Loucy (cell line): Measurements from ENCODE around the gene SLC27A3.
"Not testable (repeated sequence)": the region's sequence is repeated elsewhere in the genome, so short reads cannot be mapped to it uniquely, and the experiment has no call there.

Experiments
- H2AFZ ChIP-seq: fragments of 200-600 bp; sonication (generic); 2 replicates; pipeline ENCODE4 v1.6.0; 2016; ENCODE audit warnings: antibody characterized with exemption, mild to moderate bottlenecking, low read length, moderate library complexity
- H3F3A ChIP-seq: fragments of 200-600 bp; 2 replicates; pipeline ENCODE4 v1.6.0; 2016; ENCODE audit warnings: antibody characterized with exemption, low read depth, mild to moderate bottlenecking
- H3K27me3 ChIP-seq: fragments of 200-600 bp; sonication (generic); 2 replicates; pipeline ENCODE4 v1.6.1; 2014; ENCODE audit warnings: low read length, mild to moderate bottlenecking; ENCODE audit not compliant: insufficient read depth, poor library complexity, severe bottlenecking
- H3K36me3 ChIP-seq: fragments of 200-600 bp; sonication (generic); 2 replicates; pipeline ENCODE4 v1.6.1; 2016; ENCODE audit warnings: low read length; ENCODE audit not compliant: insufficient read depth
- H3K4me1 ChIP-seq: fragments of 200-600 bp; sonication (generic); 2 replicates; pipeline ENCODE4 v1.5.1; 2014; ENCODE audit warnings: low read length, mild to moderate bottlenecking; ENCODE audit not compliant: insufficient read depth, poor library complexity, severe bottlenecking
- H3K4me2 ChIP-seq: fragments of 200-600 bp; sonication (generic); 2 replicates; pipeline ENCODE4 v1.6.0; 2014; ENCODE audit warnings: antibody characterized with exemption, low read length, low read depth, mild to moderate bottlenecking; ENCODE audit not compliant: poor library complexity, severe bottlenecking
- H3K4me3 ChIP-seq: fragments of 200-600 bp; sonication (generic); 2 replicates; pipeline ENCODE4 v1.5.1; 2014; ENCODE audit warnings: low read length, mild to moderate bottlenecking, mixed read lengths; ENCODE audit not compliant: poor library complexity, severe bottlenecking
- H3K79me2 ChIP-seq: fragments of 200-600 bp; sonication (generic); 2 replicates; pipeline ENCODE4 v1.6.1; 2014; ENCODE audit warnings: low read length; ENCODE audit not compliant: insufficient read depth
- H3K9ac ChIP-seq: fragments of 200-600 bp; sonication (generic); 2 replicates; pipeline ENCODE4 v1.6.0; 2014; ENCODE audit warnings: mild to moderate bottlenecking, low read depth, low read length, moderate library complexity; ENCODE audit not compliant: poor library complexity, severe bottlenecking
- H3K9me2 ChIP-seq: fragments of 200-600 bp; sonication (generic); replicated peaks from 2 replicates; pipeline ENCODE4 v1.6.1; 2016; ENCODE audit warnings: low read depth, low read length, mixed read lengths
- H3K9me3 ChIP-seq: fragments of 200-600 bp; sonication (generic); 2 replicates; pipeline ENCODE4 v1.6.1; 2014; ENCODE audit warnings: mild to moderate bottlenecking, antibody characterized with exemption, low read length, low read depth; ENCODE audit not compliant: insufficient read depth
- H4K20me1 ChIP-seq: fragments of 200-600 bp; sonication (generic); 2 replicates; pipeline ENCODE4 v1.6.0; 2014; ENCODE audit warnings: antibody characterized with exemption, low read length, mild to moderate bottlenecking; ENCODE audit not compliant: insufficient read depth, poor library complexity, severe bottlenecking
- EZH2phosphoT487 ChIP-seq: fragments of 200-600 bp; IDR thresholded peaks from 2 replicates; pipeline ENCODE4 v1.6.1; 2018; ENCODE audit warnings: antibody characterized with exemption, mild to moderate bottlenecking, moderate library complexity, borderline replicate concordance
- TF ChIP-seq, protein P1 (sequence below): fragments of 200-600 bp; sonication (generic); conservative IDR thresholded peaks from 2 replicates; pipeline ENCODE4 v1.5.1; 2014; ENCODE audit warnings: mild to moderate bottlenecking, antibody characterized with exemption, low read length

The SLC27A3 gene

GRCh38 chr1:153763365-153764225, 11.6 kb upstream of the SLC27A3 start:
- no peak overlapping the region for H3K4me3 ChIP-seq
- H3K79me2 ChIP-seq, result no peaks in the 10 kb centered on the region
- no peak overlapping the region for H3K4me2 ChIP-seq
- no peak overlapping the region for H2AFZ ChIP-seq
- no peaks in the 10 kb centered on the region for H3K27me3 ChIP-seq
- TF ChIP-seq, protein P1, sequence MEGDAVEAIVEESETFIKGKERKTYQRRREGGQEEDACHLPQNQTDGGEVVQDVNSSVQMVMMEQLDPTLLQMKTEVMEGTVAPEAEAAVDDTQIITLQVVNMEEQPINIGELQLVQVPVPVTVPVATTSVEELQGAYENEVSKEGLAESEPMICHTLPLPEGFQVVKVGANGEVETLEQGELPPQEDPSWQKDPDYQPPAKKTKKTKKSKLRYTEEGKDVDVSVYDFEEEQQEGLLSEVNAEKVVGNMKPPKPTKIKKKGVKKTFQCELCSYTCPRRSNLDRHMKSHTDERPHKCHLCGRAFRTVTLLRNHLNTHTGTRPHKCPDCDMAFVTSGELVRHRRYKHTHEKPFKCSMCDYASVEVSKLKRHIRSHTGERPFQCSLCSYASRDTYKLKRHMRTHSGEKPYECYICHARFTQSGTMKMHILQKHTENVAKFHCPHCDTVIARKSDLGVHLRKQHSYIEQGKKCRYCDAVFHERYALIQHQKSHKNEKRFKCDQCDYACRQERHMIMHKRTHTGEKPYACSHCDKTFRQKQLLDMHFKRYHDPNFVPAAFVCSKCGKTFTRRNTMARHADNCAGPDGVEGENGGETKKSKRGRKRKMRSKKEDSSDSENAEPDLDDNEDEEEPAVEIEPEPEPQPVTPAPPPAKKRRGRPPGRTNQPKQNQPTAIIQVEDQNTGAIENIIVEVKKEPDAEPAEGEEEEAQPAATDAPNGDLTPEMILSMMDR, result no peak
- no peak for TF ChIP-seq EZH2phosphoT487
- H3K9ac ChIP-seq, result no peak overlapping the region
- no peaks in the 10 kb centered on the region for H3K9me2 ChIP-seq
- H4K20me1 ChIP-seq, result no peaks in the 10 kb centered on the region
- H3K9me3 ChIP-seq, result no peaks in the 10 kb centered on the region
- H3F3A ChIP-seq, result no peaks in the 10 kb centered on the region
- peaks cover 40% of the 10 kb centered on the region; the same call in 1 of the 2 replicates for H3K36me3 ChIP-seq
- no peaks in the 10 kb centered on the region for H3K4me1 ChIP-seq

DNA sequence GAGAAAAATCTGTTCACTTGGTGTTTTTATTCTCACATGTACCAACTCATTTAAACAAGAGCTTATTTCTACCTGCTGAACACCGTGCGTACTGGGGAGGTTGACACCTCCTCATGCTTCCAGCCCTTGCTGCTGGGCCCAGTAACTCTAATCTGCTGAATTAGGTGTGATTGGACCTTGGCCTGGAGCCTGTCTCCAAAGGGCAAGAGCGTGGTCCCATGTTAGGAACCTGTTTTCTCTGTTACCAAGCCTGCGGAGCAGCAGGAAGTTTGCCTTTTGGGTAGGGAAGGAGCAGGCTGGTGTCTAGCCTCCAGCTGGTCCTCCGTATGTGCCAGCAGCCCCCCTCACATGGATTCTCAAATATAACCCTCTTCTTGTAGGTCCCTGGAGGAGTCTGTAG, 10.9 kb upstream of the SLC27A3 start:
- no peak overlapping the region for H3K9ac ChIP-seq
- H4K20me1 ChIP-seq, result no peaks in the 10 kb centered on the region
- no peaks in the 10 kb centered on the region for H3K4me1 ChIP-seq
- no peak overlapping the region for H3K4me3 ChIP-seq
- H3K79me2 ChIP-seq, result no peaks in the 10 kb centered on the region
- peaks cover 32% of the 10 kb centered on the region; the same call in 1 of the 2 replicates for H3K36me3 ChIP-seq
- H3K9me2 ChIP-seq, result no peaks in the 10 kb centered on the region
- no peak for TF ChIP-seq EZH2phosphoT487
- TF ChIP-seq, protein P1, result no peak
- H3K9me3 ChIP-seq, result no peaks in the 10 kb centered on the region
- H3F3A ChIP-seq, result no peaks in the 10 kb centered on the region
- H3K27me3 ChIP-seq, result no peaks in the 10 kb centered on the region
- H3K4me2 ChIP-seq, result no peak overlapping the region
- no peak overlapping the region for H2AFZ ChIP-seq

- H3K27me3 ChIP-seq, H3F3A ChIP-seq, H4K20me1 ChIP-seq, H3K4me3 ChIP-seq, H2AFZ ChIP-seq, H3K9ac ChIP-seq, H3K4me2 ChIP-seq, H3K9me2 ChIP-seq, H3K9me3 ChIP-seq, H3K79me2 ChIP-seq: not testable (repeated sequence)
- Histone ChIP-seq H3K4me1 (peaks cover 16% of the 10 kb centered on the region), H3K36me3 (peaks cover 27% of the 10 kb centered on the region; the same call in 1 of the 2 replicates)
These were observed 8.5 kb upstream of the SLC27A3 start for GRCh38 chr1:153766663-153767062.

GRCh38 chr1:153767519-153767918, 7.7 kb upstream of the SLC27A3 start:
- Histone ChIP-seq H3K9me2 (no peaks in the 10 kb centered on the region), H3K79me2 (no peaks in the 10 kb centered on the region), H3K4me3 (no peak overlapping the region), H3F3A (no peaks in the 10 kb centered on the region), H3K4me1 (peaks cover 17% of the 10 kb centered on the region), H3K4me2 (no peak overlapping the region), H3K9ac (no peak overlapping the region), H3K36me3 (peaks cover 31% of the 10 kb centered on the region; the same call in 1 of the 2 replicates), H3K27me3 (no peaks in the 10 kb centered on the region), H3K9me3 (no peaks in the 10 kb centered on the region), H2AFZ (no peak overlapping the region), H4K20me1 (no peaks in the 10 kb centered on the region)
- TF ChIP-seq, protein P1, result no peak
- no peak for TF ChIP-seq EZH2phosphoT487
